GM10248 (cell line): ENCODE data around the gene WDR72.

ENCODE experiments used
- CTCF ChIA-PET: fragments of 300-600 bp; sonication (Branson Sonifier 250); formaldehyde crosslinking; extraction: SDS; loops from one replicate; lab custom pipeline; 2021; ENCODE audit warnings: antibody characterized with exemption; lab: Yijun Ruan, JAX
- POLR2A ChIA-PET: fragments of 350-650 bp; sonication (Branson Sonifier 250); formaldehyde crosslinking; extraction: SDS; loops from one replicate; lab custom pipeline; 2020; ENCODE audit warnings: antibody characterized with exemption; lab: Yijun Ruan, JAX
- DNase-seq: peaks from one replicate; pipeline ENCODE4 v3.0.0; 2012; ENCODE audit errors: extremely low spot score
- CTCF ChIP-seq: IDR thresholded peaks from 2 replicates; pipeline ENCODE4 v1.5.1; 2012; ENCODE audit warnings: mild to moderate bottlenecking, low read depth; ENCODE audit errors: extremely low read depth, missing control alignments, control extremely low read depth

Gene WDR72

DNA sequence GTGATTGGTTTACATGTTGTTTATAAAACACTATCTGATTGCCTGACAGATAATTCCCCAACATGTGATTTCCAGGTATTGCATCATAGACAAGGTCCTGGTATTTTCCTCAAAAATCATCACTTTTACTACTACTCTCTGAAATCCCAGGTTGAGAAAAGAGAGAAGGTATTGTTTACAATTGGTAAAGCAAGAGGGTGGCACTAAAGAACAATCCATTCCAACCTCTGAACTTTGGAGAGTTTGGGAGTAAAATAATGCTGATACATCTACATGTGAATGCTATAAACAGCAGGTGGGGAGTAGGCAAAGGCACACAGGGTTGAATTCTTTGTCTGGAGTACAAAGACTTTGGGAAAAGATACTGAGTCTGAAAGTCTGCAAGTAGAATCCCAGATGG, 134.2 kb downstream of the WDR72 start:
- CTCF ChIA-PET, result interaction anchor here (1.0 kb wide), 1 partner anchor 9 kb away, joined by 3 read pairs; no protein-coding TSS in a partner anchor
- no peak for TF ChIP-seq CTCF
- no peak for DNase-seq
- POLR2A ChIA-PET, result no interaction called here

DNA sequence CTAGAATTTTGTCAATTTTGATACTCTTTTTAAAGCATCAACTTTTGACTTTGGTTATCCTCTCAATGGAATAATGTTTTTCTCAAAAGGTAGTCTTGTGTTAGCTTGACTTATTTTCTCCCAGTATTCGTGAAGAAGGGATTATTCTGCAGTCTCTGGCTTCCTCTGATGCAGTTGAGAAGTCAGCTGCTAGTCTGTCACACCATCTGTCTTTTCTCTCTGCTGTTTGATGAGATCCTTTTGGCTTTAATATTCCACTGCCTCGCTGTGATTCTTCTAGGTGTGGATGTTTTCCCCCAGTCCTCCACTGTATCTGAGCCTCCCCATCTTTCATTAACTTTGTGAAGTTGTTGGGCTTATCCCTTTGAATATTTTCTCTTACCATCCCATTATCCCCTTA, 141.0 kb downstream of the WDR72 start:
- POLR2A ChIA-PET, result interaction anchor here (0.6 kb wide), 1 partner anchor 1918 kb away, joined by 4 read pairs; no protein-coding TSS in a partner anchor
- no peak for TF ChIP-seq CTCF
- no peak for DNase-seq

DNA sequence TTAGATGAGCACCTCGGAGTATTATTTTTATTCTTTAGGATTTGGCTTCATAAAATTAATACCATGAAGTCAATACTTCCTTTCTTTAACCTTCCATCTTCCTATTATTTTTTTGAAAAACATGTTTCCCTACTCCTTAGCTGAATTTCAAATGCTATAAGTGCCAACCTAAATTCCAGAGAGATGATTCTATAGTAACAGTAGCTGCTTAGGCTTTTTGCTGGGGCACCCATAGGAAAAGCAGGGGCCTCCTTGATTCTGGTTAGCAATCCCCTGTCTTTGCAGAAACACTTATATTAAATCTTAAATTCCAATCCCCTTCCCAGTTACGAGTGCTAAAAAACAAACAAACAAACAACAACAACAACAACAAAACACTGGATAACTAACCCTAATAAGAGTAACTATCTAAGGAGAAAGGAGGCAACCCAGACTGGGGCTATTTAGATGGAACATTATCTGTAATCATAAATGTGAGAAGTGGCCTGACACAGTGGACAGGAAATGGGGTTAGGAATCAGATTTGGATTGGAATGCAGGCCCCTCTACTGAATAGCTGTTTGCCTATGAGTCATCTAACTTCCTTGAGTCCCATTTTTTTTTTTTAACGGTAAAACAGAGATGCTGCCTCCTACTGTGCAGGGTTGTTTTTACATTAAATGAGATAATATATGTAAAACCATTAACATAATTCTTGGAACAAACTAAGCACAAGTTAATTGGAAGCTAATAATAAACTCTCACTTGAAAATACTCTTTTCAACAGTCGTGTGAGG, 148.1 kb downstream of the WDR72 start:
- DNase-seq, result no peak
- CTCF ChIA-PET, result no interaction called here
- POLR2A ChIA-PET, result no interaction called here
- TF ChIP-seq CTCF, result no peak

More for the DNA sequence above, 141.0 kb downstream of the WDR72 start:
- CTCF ChIA-PET, result interaction anchor here (1.9 kb wide), 1 partner anchor 11 kb away, joined by 4 read pairs; no protein-coding TSS in a partner anchor

- ChIA-PET CTCF (no interaction called here), POLR2A (no interaction called here)
- DNase-seq, result no peak
- TF ChIP-seq CTCF, result no peak
Observed at GRCh38 chr15:53591041-53591440, 168.4 kb downstream of the WDR72 start.

DNA sequence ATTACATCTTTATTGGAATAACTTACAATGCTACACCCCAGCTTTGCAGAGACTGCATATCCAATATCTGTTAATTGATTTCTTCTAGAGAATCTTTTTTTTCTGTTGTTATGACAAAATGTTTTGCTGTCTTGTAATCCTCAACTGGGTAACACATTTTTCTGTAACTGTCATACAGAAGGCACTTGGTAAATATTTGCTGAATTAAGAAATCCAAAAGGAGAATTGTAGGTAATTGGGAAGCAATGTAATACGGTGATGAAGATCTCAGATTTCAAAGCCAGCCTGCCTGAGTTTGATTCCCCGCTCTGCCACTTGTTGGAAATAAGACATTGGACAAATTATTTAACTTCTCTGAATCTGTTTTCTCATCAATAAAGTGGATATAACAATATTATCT, 169.1 kb downstream of the WDR72 start:
- no peak for DNase-seq
- POLR2A ChIA-PET, result no interaction called here
- TF ChIP-seq CTCF, result no peak
- CTCF ChIA-PET, result no interaction called here

- TF ChIP-seq CTCF, result no peak
- POLR2A ChIA-PET, result no interaction called here
- CTCF ChIA-PET, result no interaction called here
- DNase-seq, result no peak
Observed at GRCh38 chr15:53589520-53590057, 169.9 kb downstream of the WDR72 start.
